Smooth muscle cell (in vitro differentiated cells): ENCODE measurements around the gene TC2N. TPM values are rescaled to one million over a fixed set of nuclear protein-coding genes. Genes with fewer than 3 reads are reported as not detected.

ENCODE experiments used
- DNase-seq: peaks from one replicate; lab custom pipeline; 2025; ENCODE audit not compliant: unreplicated experiment; lab: John Stamatoyannopoulos, UW
- H2AFZ ChIP-seq: fragments of 200-600 bp; sonication (generic); 2 replicates; pipeline ENCODE4 v1.6.0; 2016; ENCODE audit warnings: antibody characterized with exemption, low read depth, mild to moderate bottlenecking
- H3F3A ChIP-seq: fragments of 200-600 bp; sonication (generic); 2 replicates; pipeline ENCODE4 v1.6.0; 2017; ENCODE audit warnings: antibody characterized with exemption, low read depth
- H3K27ac ChIP-seq: fragments of 200-600 bp; sonication (generic); 2 replicates; pipeline ENCODE4 v1.5.1; 2016; ENCODE audit warnings: low read depth, mild to moderate bottlenecking
- H3K27me3 ChIP-seq: fragments of 200-600 bp; sonication (generic); 2 replicates; pipeline ENCODE4 v1.6.1; 2016; ENCODE audit warnings: low read depth, mild to moderate bottlenecking
- H3K36me3 ChIP-seq: fragments of 200-600 bp; sonication (generic); 2 replicates; pipeline ENCODE4 v1.5.1; 2016; ENCODE audit warnings: low read depth
- H3K4me1 ChIP-seq: fragments of 200-600 bp; sonication (generic); 2 replicates; pipeline ENCODE4 v1.5.1; 2016; ENCODE audit warnings: low read depth
- H3K4me2 ChIP-seq: fragments of 200-600 bp; sonication (generic); 2 replicates; pipeline ENCODE4 v1.6.0; 2016; ENCODE audit warnings: mild to moderate bottlenecking
- H3K4me3 ChIP-seq: fragments of 200-600 bp; sonication (generic); 2 replicates; pipeline ENCODE4 v1.5.1; 2016; ENCODE audit warnings: mild to moderate bottlenecking
- H3K79me2 ChIP-seq: fragments of 200-600 bp; sonication (generic); 2 replicates; pipeline ENCODE4 v1.6.0; 2016; ENCODE audit warnings: low read depth, mild to moderate bottlenecking
- H3K9ac ChIP-seq: fragments of 200-600 bp; sonication (generic); 2 replicates; pipeline ENCODE4 v1.6.0; 2016; ENCODE audit warnings: low read depth
- H3K9me3 ChIP-seq: fragments of 200-600 bp; sonication (generic); replicated peaks from 2 replicates; pipeline ENCODE4 v1.5.1; 2016; ENCODE audit warnings: low read depth
- H4K20me1 ChIP-seq: fragments of 200-600 bp; sonication (generic); 2 replicates; pipeline ENCODE4 v1.6.0; 2016; ENCODE audit warnings: low read depth
- CTCF ChIP-seq: fragments of 200-600 bp; sonication (generic); IDR thresholded peaks from 2 replicates; pipeline ENCODE4 v1.5.1; 2017; ENCODE audit warnings: borderline replicate concordance, mild to moderate bottlenecking, antibody characterized with exemption; ENCODE audit not compliant: insufficient read depth, poor library complexity, severe bottlenecking
- WGBS: methylation state at CpG from one replicate; pipeline ENCODE4 v1.1.7; 2016; ENCODE audit warnings: low lambda C conversion rate; 5-methylcytosine and 5-hydroxymethylcytosine counted together
- polyA plus RNA-seq: library from polyadenylated mRNA; unstranded; fragments of >200 nt; fragmentation: Nextera tagmentation; extraction: Ambion mirVana; gene quantifications from 2 replicates; pipeline ENCODE4 v1.2.1, GENCODE V29; 2016
- total RNA-seq: library from RNA; depleted of rRNA; stranded (reverse); fragments of >200 nt; gene quantifications from 2 replicates; pipeline ENCODE4 v1.2.3, GENCODE V29; 2014

Gene TC2N
- total and polyA plus RNA-seq, 2 experiments from 2014 or later: 0.33 to 10.3 TPM

GRCh38 chr14:91835920-91836843 lies 31.2 kb downstream of the TC2N start:
- peak overlapping the region; percentile 68 for H3K4me3 ChIP-seq
- peaks cover 61% of the 10 kb centered on the region for H3K27me3 ChIP-seq
- H3K36me3 ChIP-seq: no peaks in the 10 kb centered on the region
- no peaks in the 10 kb centered on the region for H3K4me1 ChIP-seq
- H3F3A ChIP-seq: no peaks in the 10 kb centered on the region
- peak overlapping the region; percentile 13 for H3K9ac ChIP-seq
- no peak for TF ChIP-seq CTCF
- H3K4me2 ChIP-seq: peak overlapping the region; percentile 85
- no peaks in the 10 kb centered on the region for H3K79me2 ChIP-seq
- H3K27ac ChIP-seq: no peak overlapping the region
- no peak for DNase-seq
- WGBS: under 1% methylated on average over 48 of the region's 84 CpGs
- H4K20me1 ChIP-seq: no peaks in the 10 kb centered on the region
- H3K9me3 ChIP-seq: no peaks in the 10 kb centered on the region
- H2AFZ ChIP-seq: peak overlapping the region; percentile 85

DNA sequence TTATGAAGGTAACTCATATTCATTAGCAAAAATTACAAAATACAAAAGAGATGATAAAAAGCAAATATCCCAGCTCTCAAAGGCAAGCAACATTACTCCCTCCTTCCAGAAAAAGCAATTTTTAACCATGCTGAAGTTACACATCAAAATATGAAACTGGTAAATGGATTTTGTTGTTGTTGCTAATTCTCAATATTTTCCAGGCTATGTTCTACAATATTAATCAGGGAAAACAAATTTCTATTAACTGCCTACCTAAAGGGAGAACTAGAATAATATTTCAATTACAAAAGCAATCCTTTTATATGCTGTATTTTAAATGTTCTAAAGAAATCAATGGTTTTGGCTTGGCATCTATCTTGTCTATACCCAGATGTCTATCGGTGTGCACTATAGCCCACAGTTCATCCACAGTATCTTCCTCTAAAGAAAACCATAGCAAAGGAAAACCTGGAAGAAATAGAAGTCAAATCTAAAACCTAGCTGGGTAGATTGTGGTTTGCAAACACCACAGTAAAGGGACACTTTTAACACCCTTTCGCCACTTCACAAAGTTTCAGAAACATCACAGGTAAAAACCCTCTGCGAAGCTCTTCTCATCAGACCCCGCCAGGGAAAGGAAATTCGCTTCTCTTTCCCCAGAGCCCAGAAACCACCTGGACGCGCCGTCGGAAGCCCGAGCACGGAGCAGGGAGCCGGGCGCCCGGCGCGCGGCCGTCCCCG lies 32.0 kb downstream of the TC2N start:
- no peaks in the 10 kb centered on the region for H4K20me1 ChIP-seq
- no peak for DNase-seq
- H3K9me3 ChIP-seq: no peaks in the 10 kb centered on the region
- no peak overlapping the region for H3K27ac ChIP-seq
- no peak for TF ChIP-seq CTCF
- no peaks in the 10 kb centered on the region for H3K4me1 ChIP-seq
- no peak overlapping the region for H3K9ac ChIP-seq
- H3K36me3 ChIP-seq: no peaks in the 10 kb centered on the region
- 8% methylated on average over 12 of the region's 19 CpGs for WGBS
- peak overlapping the region; percentile 85 for H3K4me2 ChIP-seq
- H3F3A ChIP-seq: no peaks in the 10 kb centered on the region
- no peaks in the 10 kb centered on the region for H3K79me2 ChIP-seq
- peaks cover 61% of the 10 kb centered on the region for H3K27me3 ChIP-seq
- H3K4me3 ChIP-seq: peak overlapping the region; percentile 68
- H2AFZ ChIP-seq: peak overlapping the region; percentile 85

GRCh38 chr14:91834571-91834970 lies 32.8 kb downstream of the TC2N start:
- no peak overlapping the region for H3K4me2 ChIP-seq
- no peak for TF ChIP-seq CTCF
- peak overlapping the region; percentile 68 for H3K4me3 ChIP-seq
- no peak for DNase-seq
- no peak overlapping the region for H3K9ac ChIP-seq
- no peaks in the 10 kb centered on the region for H3K79me2 ChIP-seq
- no peaks in the 10 kb centered on the region for H3F3A ChIP-seq
- H2AFZ ChIP-seq: no peak overlapping the region
- no peaks in the 10 kb centered on the region for H4K20me1 ChIP-seq
- no peak overlapping the region for H3K27ac ChIP-seq
- H3K9me3 ChIP-seq: no peaks in the 10 kb centered on the region
- no peaks in the 10 kb centered on the region for H3K36me3 ChIP-seq
- no peaks in the 10 kb centered on the region for H3K4me1 ChIP-seq
- H3K27me3 ChIP-seq: peaks cover 60% of the 10 kb centered on the region
- WGBS: 46% methylated on average over 2 of the region's 2 CpGs
